GM12878 (cell line): ENCODE data around the gene ZNF684. TPM values are rescaled to one million over a fixed set of nuclear protein-coding genes. Genes with fewer than 3 reads are reported as not detected.

Experiments
- ATAC-seq: fragments of 200-7000 bp; cut with Tn5 transposase; 3 replicates; pipeline ENCODE4 v1.9.1; 2020; ENCODE audit warnings: mild to moderate bottlenecking, moderate library complexity
- BruUV-seq: library from RNA; stranded (reverse); fragments of 400-500 nt; replicated peaks from 2 replicates; lab custom pipeline; 2021; lab: Mats Ljungman, UMichigan
- CTCF ChIA-PET: fragments of 300-600 bp; sonication (Branson Sonifier 250); formaldehyde crosslinking; extraction: SDS; loops from one replicate; lab custom pipeline; 2021; ENCODE audit warnings: inconsistent platforms; lab: Yijun Ruan, JAX
- POLR2A ChIA-PET: fragments of 350-600 bp; formaldehyde crosslinking; extraction: SDS; loops from one replicate; lab custom pipeline; 2021; ENCODE audit warnings: inconsistent platforms; lab: Charles Lee
- RAD21 ChIA-PET: fragments of 300-600 bp; sonication (Branson Sonifier 250); formaldehyde crosslinking; loops from one replicate; lab custom pipeline; 2023; ENCODE audit warnings: antibody characterized with exemption; ENCODE audit not compliant: unreplicated experiment; lab: Charles Lee
- SMC1A ChIA-PET: fragments of 300-600 bp; sonication (Branson Sonifier 250); formaldehyde crosslinking; loops from one replicate; lab custom pipeline; 2023; ENCODE audit not compliant: unreplicated experiment, uncharacterized antibody; lab: Charles Lee
- DNase-seq: peaks from one replicate; pipeline ENCODE4 v3.0.0-alpha.2; 2011; ENCODE audit warnings: low read depth, low spot score
- FAIRE-seq: peaks from 3 replicates; lab custom pipeline; 2011; peaks lifted over from hg19 to GRCh38; lab: Jason Lieb, UNC
- H2AFZ ChIP-seq: 2 replicates; pipeline ENCODE4 v1.6.0; 2011; ENCODE audit warnings: low read depth, low read length, control low read depth; ENCODE audit not compliant: control insufficient read depth
- H3K27ac ChIP-seq: 2 replicates; pipeline ENCODE4 v1.5.1; 2011; ENCODE audit warnings: control low read depth; ENCODE audit not compliant: control insufficient read depth, insufficient read depth
- H3K27me3 ChIP-seq, 2 experiments: replicated peaks in 1 of 2; 2 replicates each; pipeline versions ENCODE4 v1.6.0 to v1.6.1; 2011; ENCODE audit warnings: low read length in 1 of 2; ENCODE audit not compliant: control insufficient read depth in 2 of 2, insufficient read depth in 2 of 2
- H3K36me3 ChIP-seq, 2 experiments: 2 replicates each; pipeline ENCODE4 v1.5.1; 2011; ENCODE audit warnings: low read length in 1 of 2; ENCODE audit not compliant: control insufficient read depth in 2 of 2, insufficient read depth in 2 of 2
- H3K4me1 ChIP-seq: 2 replicates; pipeline ENCODE4 v1.6.1; 2011; ENCODE audit warnings: mild to moderate bottlenecking, low read length, moderate library complexity, mixed read lengths; ENCODE audit not compliant: control insufficient read depth, insufficient read depth
- H3K4me2 ChIP-seq: 2 replicates; pipeline ENCODE4 v1.6.0; 2011; ENCODE audit warnings: control low read depth; ENCODE audit not compliant: control insufficient read depth, insufficient read depth
- H3K4me3 ChIP-seq: fragments of 200-600 bp; sonication (generic); 2 replicates; pipeline ENCODE4 v1.5.1; 2016
- H3K79me2 ChIP-seq: 2 replicates; pipeline ENCODE4 v1.6.0; 2011; ENCODE audit warnings: low read length; ENCODE audit not compliant: control insufficient read depth, insufficient read depth
- H3K9ac ChIP-seq: 2 replicates; pipeline ENCODE4 v1.8.0; 2011; ENCODE audit warnings: low read length, control low read depth, mixed read lengths; ENCODE audit not compliant: control insufficient read depth, insufficient read depth
- H3K9me3 ChIP-seq: replicated peaks from 3 replicates; pipeline ENCODE4 v1.5.1; 2011; ENCODE audit warnings: mild to moderate bottlenecking, low read length; ENCODE audit not compliant: control insufficient read depth, insufficient read depth
- H4K20me1 ChIP-seq: 2 replicates; pipeline ENCODE4 v1.6.0; 2011; ENCODE audit not compliant: control insufficient read depth, insufficient read depth
- ATF2 ChIP-seq: IDR thresholded peaks from 2 replicates; pipeline ENCODE4 v1.6.1; 2012; ENCODE audit warnings: low read length, inconsistent platforms
- BACH1 ChIP-seq: fragments of 450-650 bp; IDR thresholded peaks from 2 replicates; pipeline ENCODE4 v1.6.1; 2017; ENCODE audit warnings: mild to moderate bottlenecking, borderline replicate concordance
- CHD2 ChIP-seq: IDR thresholded peaks from 2 replicates; pipeline ENCODE4 v1.6.1; 2011; ENCODE audit warnings: low read depth, low read length, improper control_type of control experiment, borderline replicate concordance
- DPF2 ChIP-seq: fragments of 450-650 bp; IDR thresholded peaks from 2 replicates; pipeline ENCODE4 v1.6.1; 2017; ENCODE audit warnings: mild to moderate bottlenecking
- E2F4 ChIP-seq: IDR thresholded peaks from 2 replicates; pipeline ENCODE4 v1.6.1; 2012; ENCODE audit warnings: low read depth, low read length, improper control_type of control experiment
- EED ChIP-seq: sonication (generic); IDR thresholded peaks from 2 replicates; pipeline ENCODE4 v1.6.1; 2016; ENCODE audit warnings: antibody characterized with exemption, low read depth
- HDGF ChIP-seq: fragments of 450-650 bp; IDR thresholded peaks from 2 replicates; pipeline ENCODE4 v1.6.1; 2016; ENCODE audit warnings: antibody characterized with exemption
- IKZF1 ChIP-seq: fragments of 450-650 bp; conservative IDR thresholded peaks from 2 replicates; pipeline ENCODE4 v1.6.1; 2017; ENCODE audit warnings: antibody characterized with exemption, mild to moderate bottlenecking
- IRF4 ChIP-seq: IDR thresholded peaks from 2 replicates; pipeline ENCODE4 v1.6.1; 2011; ENCODE audit warnings: low read depth, low read length
- MYC ChIP-seq: IDR thresholded peaks from 2 replicates; pipeline ENCODE4 v1.6.1; 2011; ENCODE audit warnings: mild to moderate bottlenecking, low read length, moderate library complexity, inconsistent platforms; ENCODE audit not compliant: insufficient read depth, insufficient replicate concordance, insufficient read length, severe bottlenecking
- NKRF ChIP-seq: fragments of 450-650 bp; conservative IDR thresholded peaks from 2 replicates; pipeline ENCODE4 v1.6.1; 2017; ENCODE audit warnings: mild to moderate bottlenecking, moderate library complexity
- RFX5 ChIP-seq: IDR thresholded peaks from 2 replicates; pipeline ENCODE4 v1.6.1; 2011; ENCODE audit warnings: low read depth, low read length, improper control_type of control experiment
- TCF3 ChIP-seq: IDR thresholded peaks from 2 replicates; pipeline ENCODE4 v1.6.1; 2012; ENCODE audit warnings: low read depth, mild to moderate bottlenecking, low read length, borderline replicate concordance; ENCODE audit not compliant: insufficient read depth
- ZBED1 ChIP-seq: IDR thresholded peaks from 2 replicates; pipeline ENCODE4 v1.6.1; 2016; ENCODE audit warnings: borderline replicate concordance
- ZNF622 ChIP-seq: fragments of 450-650 bp; IDR thresholded peaks from 2 replicates; pipeline ENCODE4 v1.6.1; 2017; ENCODE audit warnings: mild to moderate bottlenecking, inconsistent platforms
- ZNF687 ChIP-seq: fragments of 450-650 bp; IDR thresholded peaks from 2 replicates; pipeline ENCODE4 v1.6.1; 2017; ENCODE audit warnings: mild to moderate bottlenecking, moderate library complexity
- WGBS: methylation state at CpG from one replicate; pipeline ENCODE4 v1.1.6; 2016; ENCODE audit warnings: low lambda C conversion rate; ENCODE audit not compliant: insufficient replicate concordance, insufficient coverage; ENCODE audit errors: missing lambda C conversion rate; 5-methylcytosine and 5-hydroxymethylcytosine counted together
- in situ Hi-C: fragments of 300-500 bp; cut with MboI; formaldehyde crosslinking; loops from 9 replicates; pipeline ENCODE4 v1.14.3; 2018; ENCODE audit warnings: mixed read lengths
- intact Hi-C: fragments of 100-400 bp; cut with micrococcal nuclease; formaldehyde crosslinking; loops from one replicate; pipeline ENCODE4 v1.14.2; 2022; ENCODE audit not compliant: unreplicated experiment
- polyA plus RNA-seq, 11 experiments: library from polyadenylated mRNA; depleted of rRNA in 4 of 11; unstranded in 6 of 11; stranded (reverse) in 5 of 11; fragments of >200 nt; fragmentation: Nextera tagmentation in 4 of 11; fragmentation: Illumina TruSeq in 1 of 11; extraction: Ambion mirVana in 4 of 11; extraction: Trizol in 1 of 11; gene quantifications; 1 replicate in 1 of 11; 2 replicates in 10 of 11; pipeline versions ENCODE4 v1.2.1 to v1.2.3, GENCODE V29; 2011 to 2016; ENCODE audit warnings: inconsistent platforms in 2 of 11, missing spikeins in 2 of 11, low read depth in 1 of 11
- total RNA-seq, 4 experiments: library from RNA; depleted of rRNA in 3 of 4; stranded (reverse); fragments of >200 nt in 3 of 4; fragmentation: Illumina TruSeq in 1 of 4; extraction: Trizol in 1 of 4; gene quantifications; 2 replicates each; pipeline versions ENCODE4 v1.2.1 to v1.2.3, GENCODE V29; 2013 to 2021
- TF ChIP-seq, protein P1 (sequence below): fragments of 450-650 bp; IDR thresholded peaks from 2 replicates; pipeline ENCODE4 v1.6.1; 2014; ENCODE audit warnings: mild to moderate bottlenecking

Gene ZNF684
- total and polyA plus RNA-seq, 10 of the 15 experiments (the other 5 are each of a cell fraction or from before 2014, with no cell fraction given): 3.8 to 6.8 (median 6.0) TPM

GRCh38 chr1:40595623-40596022, 64.2 kb downstream of the ZNF684 start:
- ChIA-PET CTCF (interaction anchor here (0.6 to 1.7 kb wide), 3 partner anchors 10 to 357 kb away, joined by 3 to 5 read pairs (median 4); no protein-coding TSS in a partner anchor), RAD21 (no interaction called here), POLR2A (no interaction called here), SMC1A (no interaction called here)
- no peaks in the 10 kb centered on the region for H3K4me1 ChIP-seq
- no peaks in the 10 kb centered on the region for H3K27me3 ChIP-seq
- no peaks in the 10 kb centered on the region; the same call in 2 of the 3 replicates for H3K9me3 ChIP-seq
- H2AFZ ChIP-seq: no peak overlapping the region
- 44% methylated on average over 7 of the region's 7 CpGs for WGBS
- no peak overlapping the region for H3K9ac ChIP-seq
- H4K20me1 ChIP-seq: no peaks in the 10 kb centered on the region
- H3K36me3 ChIP-seq: no peaks in the 10 kb centered on the region
- no peak overlapping the region for H3K27ac ChIP-seq
- no TSS peak for BruUV-seq
- FAIRE-seq (no peak), DNase-seq (no peak), ATAC-seq (no peak)
- in situ Hi-C loops (no loop called here), intact Hi-C loops (no loop called here)
- H3K79me2 ChIP-seq: no peaks in the 10 kb centered on the region
- no peak overlapping the region for H3K4me2 ChIP-seq
- H3K4me3 ChIP-seq: no peak overlapping the region
- TF ChIP-seq NKRF (no peak), ATF2 (no peak), IRF4 (no peak), CHD2 (no peak), EED (no peak), ZBED1 (no peak), RFX5 (no peak), E2F4 (no peak), IKZF1 (no peak), HDGF (no peak), TCF3 (no peak), BACH1 (no peak), DPF2 (no peak), MYC (no peak), ZNF687 (no peak), ZNF622 (no peak)
- TF ChIP-seq, protein P1, sequence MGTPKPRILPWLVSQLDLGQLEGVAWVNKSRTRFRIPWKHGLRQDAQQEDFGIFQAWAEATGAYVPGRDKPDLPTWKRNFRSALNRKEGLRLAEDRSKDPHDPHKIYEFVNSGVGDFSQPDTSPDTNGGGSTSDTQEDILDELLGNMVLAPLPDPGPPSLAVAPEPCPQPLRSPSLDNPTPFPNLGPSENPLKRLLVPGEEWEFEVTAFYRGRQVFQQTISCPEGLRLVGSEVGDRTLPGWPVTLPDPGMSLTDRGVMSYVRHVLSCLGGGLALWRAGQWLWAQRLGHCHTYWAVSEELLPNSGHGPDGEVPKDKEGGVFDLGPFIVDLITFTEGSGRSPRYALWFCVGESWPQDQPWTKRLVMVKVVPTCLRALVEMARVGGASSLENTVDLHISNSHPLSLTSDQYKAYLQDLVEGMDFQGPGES: no peak
